ENCODE results near the gene ITPR3. TPM values are rescaled to one million over a fixed set of nuclear protein-coding genes. Genes with fewer than 3 reads are reported as not detected.

ITPR3 gene
- total and polyA plus RNA-seq, 2 of the 13 experiments (the other 11 are each of a cell fraction or from before 2014, with no cell fraction given), result 3.8 to 21.4 TPM

DNA sequence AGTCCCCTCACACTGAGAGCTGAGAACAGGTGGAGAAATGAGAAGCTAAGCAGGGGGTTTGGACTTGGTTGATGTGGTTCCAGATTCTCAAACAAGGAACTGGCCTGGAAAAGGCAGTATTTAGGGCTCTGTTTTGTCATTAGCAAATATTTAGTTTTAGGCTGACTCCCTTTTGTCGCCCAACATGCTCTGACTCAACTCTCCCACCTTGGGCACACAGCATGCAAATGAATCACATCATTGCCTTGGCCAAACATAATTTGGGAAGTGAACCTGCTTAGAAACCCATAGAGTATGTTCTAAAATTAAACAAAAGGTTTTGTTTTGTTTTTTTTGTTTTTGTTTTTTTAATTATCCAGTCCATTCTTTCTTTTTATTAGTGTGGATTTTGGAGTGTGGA, 99.9 kb downstream of the ITPR3 start:
- 0 out of 5 replicates have a peak, but pooled peaks cover 0 to 11% of the 10 kb centered on the region in 2 experiments for H3K27me3 ChIP-seq (ENCODE audit: control insufficient read depth in 1 of 2, insufficient read depth in 2 of 2, low read length in 2 of 2)
- H3K4me1 ChIP-seq (ENCODE audit: insufficient read depth, low read length), result peaks cover 19% of the 10 kb centered on the region
- in situ Hi-C loops (cut with HindIII; ENCODE audit: extremely low pct_ligation_motif_present, low pct_unique_long_range_greater_than_20kb) (no loop called here), intact Hi-C loops (cut with micrococcal nuclease; ENCODE audit: unreplicated experiment) (no loop called here)
- POLR2A ChIA-PET, result interaction anchor here (1.8 kb wide), 1 partner anchor 10 kb away, joined by 9 read pairs; the partner anchor contains the start of gene UQCC2
- no peaks in the 10 kb centered on the region for H3K36me3 ChIP-seq (replicated peaks in 1 of 2; ENCODE audit: control insufficient read depth in 1 of 2, insufficient read depth in 2 of 2, low read length in 2 of 2)
- no peak for FAIRE-seq
- no peak for ATAC-seq
- no peak overlapping the region for H3K27ac ChIP-seq (ENCODE audit: extremely low read length, insufficient read depth, low read length)
- no TSS peak for BruUV-seq (replicated peaks)
- no peaks in the 10 kb centered on the region for H3K79me2 ChIP-seq (ENCODE audit: insufficient read depth, low read length)
- H3K4me2 ChIP-seq (ENCODE audit: low read depth, low read length), result no peak overlapping the region
- 15% methylated on average over 1 of the region's 1 CpG for WGBS (ENCODE audit: low lambda C conversion rate)
- TF ChIP-seq SALL1 (CRISPR knock-in tag; IDR thresholded peaks at IDR 0.05), result no peak
- TF ChIP-seq FOSL2 (CRISPR knock-in tag; IDR thresholded peaks at IDR 0.05), result peak; percentile 60
- TF ChIP-seq, protein P1, sequence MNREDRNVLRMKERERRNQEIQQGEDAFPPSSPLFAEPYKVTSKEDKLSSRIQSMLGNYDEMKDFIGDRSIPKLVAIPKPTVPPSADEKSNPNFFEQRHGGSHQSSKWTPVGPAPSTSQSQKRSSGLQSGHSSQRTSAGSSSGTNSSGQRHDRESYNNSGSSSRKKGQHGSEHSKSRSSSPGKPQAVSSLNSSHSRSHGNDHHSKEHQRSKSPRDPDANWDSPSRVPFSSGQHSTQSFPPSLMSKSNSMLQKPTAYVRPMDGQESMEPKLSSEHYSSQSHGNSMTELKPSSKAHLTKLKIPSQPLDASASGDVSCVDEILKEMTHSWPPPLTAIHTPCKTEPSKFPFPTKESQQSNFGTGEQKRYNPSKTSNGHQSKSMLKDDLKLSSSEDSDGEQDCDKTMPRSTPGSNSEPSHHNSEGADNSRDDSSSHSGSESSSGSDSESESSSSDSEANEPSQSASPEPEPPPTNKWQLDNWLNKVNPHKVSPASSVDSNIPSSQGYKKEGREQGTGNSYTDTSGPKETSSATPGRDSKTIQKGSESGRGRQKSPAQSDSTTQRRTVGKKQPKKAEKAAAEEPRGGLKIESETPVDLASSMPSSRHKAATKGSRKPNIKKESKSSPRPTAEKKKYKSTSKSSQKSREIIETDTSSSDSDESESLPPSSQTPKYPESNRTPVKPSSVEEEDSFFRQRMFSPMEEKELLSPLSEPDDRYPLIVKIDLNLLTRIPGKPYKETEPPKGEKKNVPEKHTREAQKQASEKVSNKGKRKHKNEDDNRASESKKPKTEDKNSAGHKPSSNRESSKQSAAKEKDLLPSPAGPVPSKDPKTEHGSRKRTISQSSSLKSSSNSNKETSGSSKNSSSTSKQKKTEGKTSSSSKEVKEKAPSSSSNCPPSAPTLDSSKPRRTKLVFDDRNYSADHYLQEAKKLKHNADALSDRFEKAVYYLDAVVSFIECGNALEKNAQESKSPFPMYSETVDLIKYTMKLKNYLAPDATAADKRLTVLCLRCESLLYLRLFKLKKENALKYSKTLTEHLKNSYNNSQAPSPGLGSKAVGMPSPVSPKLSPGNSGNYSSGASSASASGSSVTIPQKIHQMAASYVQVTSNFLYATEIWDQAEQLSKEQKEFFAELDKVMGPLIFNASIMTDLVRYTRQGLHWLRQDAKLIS (CRISPR knock-in tag; IDR thresholded peaks at IDR 0.05), result no peak
- H3K4me3 ChIP-seq (replicated peaks in 1 of 3; ENCODE audit: insufficient read depth in 1 of 3, low read depth in 2 of 3, low read length in 3 of 3), result no peak overlapping the region
- no peak overlapping the region for H3K9ac ChIP-seq (ENCODE audit: insufficient read depth, low read depth, low read length)
- CTCF ChIA-PET (ENCODE audit: low intra/inter-chr PET ratio, low total read pairs), result no interaction called here
- H2AFZ ChIP-seq (ENCODE audit: low read length), result no peak overlapping the region
- no peaks in the 10 kb centered on the region for H4K20me1 ChIP-seq (ENCODE audit: insufficient read depth, low read length)
- H3K9me3 ChIP-seq (ENCODE audit: low read length), result no peaks in the 10 kb centered on the region
- DNase-seq (ENCODE audit: low spot score), result no peak

DNA sequence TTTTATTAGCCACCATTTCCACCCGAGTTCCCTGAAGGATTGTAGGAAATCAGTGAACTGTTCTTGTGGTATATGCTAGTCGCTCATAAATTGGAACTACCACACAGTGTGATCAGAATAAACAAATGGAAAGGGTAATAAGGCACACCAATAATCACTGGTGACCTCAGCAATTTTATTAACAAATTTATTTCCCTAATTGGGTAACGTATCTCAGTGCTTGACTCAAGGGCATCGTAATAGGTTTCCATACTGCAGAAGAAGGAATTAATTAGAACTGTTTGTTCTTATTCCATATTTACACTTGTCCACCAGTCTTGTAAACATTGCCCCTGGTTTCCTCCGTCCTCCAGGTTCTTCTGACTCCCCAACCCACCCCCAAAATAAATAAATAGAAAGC, 100.4 kb downstream of the ITPR3 start:
- Histone ChIP-seq H3K4me1 (ENCODE audit: insufficient read depth, low read length) (peaks cover 14% of the 10 kb centered on the region), H3K79me2 (ENCODE audit: insufficient read depth, low read length) (no peaks in the 10 kb centered on the region), H3K4me3 (replicated peaks in 1 of 3; ENCODE audit: insufficient read depth in 1 of 3, low read depth in 2 of 3, low read length in 3 of 3) (no peak overlapping the region), H3K27me3 (ENCODE audit: control insufficient read depth in 1 of 2, insufficient read depth in 2 of 2, low read length in 2 of 2) (0 out of 5 replicates have a peak, but pooled peaks cover 0 to 11% of the 10 kb centered on the region in 2 experiments), H3K9ac (ENCODE audit: insufficient read depth, low read depth, low read length) (no peak overlapping the region), H3K27ac (ENCODE audit: extremely low read length, insufficient read depth, low read length) (no peak overlapping the region), H4K20me1 (ENCODE audit: insufficient read depth, low read length) (no peaks in the 10 kb centered on the region), H3K9me3 (ENCODE audit: low read length) (no peaks in the 10 kb centered on the region), H2AFZ (ENCODE audit: low read length) (no peak overlapping the region), H3K4me2 (ENCODE audit: low read depth, low read length) (no peak overlapping the region), H3K36me3 (replicated peaks in 1 of 2; ENCODE audit: control insufficient read depth in 1 of 2, insufficient read depth in 2 of 2, low read length in 2 of 2) (no peaks in the 10 kb centered on the region)
- CTCF ChIA-PET (ENCODE audit: low intra/inter-chr PET ratio, low total read pairs), result no interaction called here
- POLR2A ChIA-PET, result interaction anchor here (1.8 kb wide), 2 partner anchors 10 kb away, joined by 9 read pairs; partner anchors contain the start of gene UQCC2
- 64% methylated on average over 5 of the region's 5 CpGs for WGBS (ENCODE audit: low lambda C conversion rate)
- DNase-seq (ENCODE audit: low spot score) (no peak), ATAC-seq (no peak), FAIRE-seq (no peak)
- BruUV-seq (replicated peaks), result no TSS peak
- in situ Hi-C loops (cut with HindIII; ENCODE audit: extremely low pct_ligation_motif_present, low pct_unique_long_range_greater_than_20kb) (no loop called here), intact Hi-C loops (cut with micrococcal nuclease; ENCODE audit: unreplicated experiment) (no loop called here)
- TF ChIP-seq, protein P2, sequence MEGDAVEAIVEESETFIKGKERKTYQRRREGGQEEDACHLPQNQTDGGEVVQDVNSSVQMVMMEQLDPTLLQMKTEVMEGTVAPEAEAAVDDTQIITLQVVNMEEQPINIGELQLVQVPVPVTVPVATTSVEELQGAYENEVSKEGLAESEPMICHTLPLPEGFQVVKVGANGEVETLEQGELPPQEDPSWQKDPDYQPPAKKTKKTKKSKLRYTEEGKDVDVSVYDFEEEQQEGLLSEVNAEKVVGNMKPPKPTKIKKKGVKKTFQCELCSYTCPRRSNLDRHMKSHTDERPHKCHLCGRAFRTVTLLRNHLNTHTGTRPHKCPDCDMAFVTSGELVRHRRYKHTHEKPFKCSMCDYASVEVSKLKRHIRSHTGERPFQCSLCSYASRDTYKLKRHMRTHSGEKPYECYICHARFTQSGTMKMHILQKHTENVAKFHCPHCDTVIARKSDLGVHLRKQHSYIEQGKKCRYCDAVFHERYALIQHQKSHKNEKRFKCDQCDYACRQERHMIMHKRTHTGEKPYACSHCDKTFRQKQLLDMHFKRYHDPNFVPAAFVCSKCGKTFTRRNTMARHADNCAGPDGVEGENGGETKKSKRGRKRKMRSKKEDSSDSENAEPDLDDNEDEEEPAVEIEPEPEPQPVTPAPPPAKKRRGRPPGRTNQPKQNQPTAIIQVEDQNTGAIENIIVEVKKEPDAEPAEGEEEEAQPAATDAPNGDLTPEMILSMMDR (CRISPR knock-in tag; IDR thresholded peaks at IDR 0.05), result no peak
- TF ChIP-seq HOXA3 (CRISPR knock-in tag; IDR thresholded peaks at IDR 0.05) (no peak), ZBTB21 (CRISPR knock-in tag; IDR thresholded peaks at IDR 0.05) (no peak), ZNF446 (CRISPR knock-in tag; IDR thresholded peaks at IDR 0.05) (no peak), SMYD3 (CRISPR knock-in tag; IDR thresholded peaks at IDR 0.05) (no peak), NR3C1 (CRISPR knock-in tag; IDR thresholded peaks at IDR 0.05) (no peak), ZNF3 (CRISPR knock-in tag; IDR thresholded peaks at IDR 0.05) (no peak), ZNF792 (CRISPR knock-in tag; IDR thresholded peaks at IDR 0.05) (no peak)
- TF ChIP-seq, protein P3, sequence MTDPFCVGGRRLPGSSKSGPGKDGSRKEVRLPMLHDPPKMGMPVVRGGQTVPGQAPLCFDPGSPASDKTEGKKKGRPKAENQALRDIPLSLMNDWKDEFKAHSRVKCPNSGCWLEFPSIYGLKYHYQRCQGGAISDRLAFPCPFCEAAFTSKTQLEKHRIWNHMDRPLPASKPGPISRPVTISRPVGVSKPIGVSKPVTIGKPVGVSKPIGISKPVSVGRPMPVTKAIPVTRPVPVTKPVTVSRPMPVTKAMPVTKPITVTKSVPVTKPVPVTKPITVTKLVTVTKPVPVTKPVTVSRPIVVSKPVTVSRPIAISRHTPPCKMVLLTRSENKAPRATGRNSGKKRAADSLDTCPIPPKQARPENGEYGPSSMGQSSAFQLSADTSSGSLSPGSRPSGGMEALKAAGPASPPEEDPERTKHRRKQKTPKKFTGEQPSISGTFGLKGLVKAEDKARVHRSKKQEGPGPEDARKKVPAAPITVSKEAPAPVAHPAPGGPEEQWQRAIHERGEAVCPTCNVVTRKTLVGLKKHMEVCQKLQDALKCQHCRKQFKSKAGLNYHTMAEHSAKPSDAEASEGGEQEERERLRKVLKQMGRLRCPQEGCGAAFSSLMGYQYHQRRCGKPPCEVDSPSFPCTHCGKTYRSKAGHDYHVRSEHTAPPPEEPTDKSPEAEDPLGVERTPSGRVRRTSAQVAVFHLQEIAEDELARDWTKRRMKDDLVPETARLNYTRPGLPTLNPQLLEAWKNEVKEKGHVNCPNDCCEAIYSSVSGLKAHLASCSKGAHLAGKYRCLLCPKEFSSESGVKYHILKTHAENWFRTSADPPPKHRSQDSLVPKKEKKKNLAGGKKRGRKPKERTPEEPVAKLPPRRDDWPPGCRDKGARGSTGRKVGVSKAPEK (CRISPR knock-in tag; IDR thresholded peaks at IDR 0.05; ENCODE audit: borderline replicate concordance), result no peak

Measured in HepG2 (cell line).